Right kidney (tissue), 1 donor: Measurements from ENCODE around the gene SHISAL1.

Experiments
- DNase-seq: peaks from one replicate; pipeline ENCODE4 v3.0.0-alpha.2; 2016

SHISAL1 gene

DNA sequence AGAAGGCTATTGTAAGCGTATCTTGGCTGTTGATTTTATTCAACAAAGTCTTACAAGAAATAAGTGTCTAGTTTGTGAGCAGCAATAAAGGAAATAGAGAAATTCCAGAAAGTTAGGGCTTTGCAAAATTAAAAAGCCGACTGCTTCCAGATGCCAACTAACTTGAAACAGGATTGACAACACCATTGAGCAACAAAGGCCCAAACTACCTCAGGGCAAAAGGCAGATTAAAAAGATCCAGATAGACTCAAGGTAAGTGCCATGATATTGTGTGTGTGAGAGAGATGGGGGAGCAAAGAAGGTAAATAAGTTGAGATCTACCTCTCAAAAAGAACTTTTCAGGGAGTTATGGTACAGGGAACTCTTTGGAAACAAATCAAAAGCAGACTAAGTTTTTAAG lies 82.9 kb downstream of the SHISAL1 start:
- no peak for DNase-seq

DNA sequence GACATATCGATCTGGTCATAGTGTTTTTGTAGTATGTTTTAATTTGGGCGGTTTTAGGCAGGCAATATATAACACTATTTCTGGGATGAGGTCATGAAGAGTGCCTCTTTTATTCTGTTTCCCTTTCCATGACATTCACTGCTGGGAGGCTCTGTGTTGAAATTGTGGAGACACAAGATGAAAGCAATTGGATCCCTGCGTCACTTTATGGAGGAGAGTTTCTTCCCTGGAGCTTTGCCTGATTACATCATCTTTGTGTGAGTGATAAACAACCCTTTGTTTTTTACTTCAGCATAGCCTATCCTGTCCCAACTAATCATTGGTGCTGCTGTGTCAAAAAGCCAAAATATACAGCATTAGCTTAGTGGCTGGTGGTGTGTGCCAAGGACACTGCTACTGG lies 83.4 kb downstream of the SHISAL1 start:
- no peak for DNase-seq

DNA sequence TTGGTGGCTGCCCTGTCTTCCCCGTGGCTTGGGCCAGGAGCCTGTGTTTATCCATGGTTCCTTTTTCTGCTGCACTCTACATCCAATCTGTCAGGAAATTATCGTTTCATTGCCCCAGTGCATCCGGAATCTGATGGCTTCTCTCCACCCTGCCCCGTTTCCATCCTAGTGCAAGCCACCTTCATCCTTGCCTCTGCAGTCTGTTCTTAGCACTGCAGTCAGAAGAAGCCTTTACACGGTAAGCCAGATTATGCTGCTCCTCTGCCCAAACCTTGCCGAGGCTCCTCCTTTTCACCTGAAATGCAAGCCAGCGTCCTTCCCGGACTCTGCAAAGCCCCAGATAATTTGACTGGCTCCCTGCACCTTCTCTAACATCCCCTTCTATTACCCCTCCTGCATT lies 86.9 kb downstream of the SHISAL1 start:
- no peak for DNase-seq

DNA sequence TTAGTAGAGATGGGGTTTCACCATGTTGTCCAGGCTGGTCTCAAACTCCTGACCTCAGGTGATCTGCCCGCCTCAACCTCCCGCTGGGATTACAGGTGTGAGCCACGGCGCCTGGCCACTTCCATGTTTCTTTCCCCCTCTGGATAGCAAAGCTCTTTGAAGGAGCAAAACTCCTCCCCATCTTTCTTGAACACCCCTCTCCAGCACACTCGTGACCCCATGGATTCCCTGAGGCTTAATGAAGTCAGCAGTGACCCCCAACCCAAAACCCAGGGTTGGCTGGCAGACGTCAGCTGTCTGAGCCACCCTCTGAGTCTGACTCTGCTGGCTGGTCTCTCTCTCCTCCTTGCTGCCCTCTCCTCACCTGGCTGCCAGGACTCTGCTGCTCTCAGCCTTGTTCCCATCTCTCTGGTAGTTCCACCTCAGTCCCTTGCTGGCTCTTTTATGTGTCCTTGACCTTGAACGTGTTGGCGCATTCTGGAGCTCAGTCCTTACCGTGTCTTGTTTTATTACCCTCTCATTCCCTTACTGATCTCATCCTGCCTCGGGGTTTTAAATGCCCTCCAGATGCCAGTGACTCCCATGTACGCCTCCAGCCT lies 87.6 kb downstream of the SHISAL1 start:
- no peak for DNase-seq

DNA sequence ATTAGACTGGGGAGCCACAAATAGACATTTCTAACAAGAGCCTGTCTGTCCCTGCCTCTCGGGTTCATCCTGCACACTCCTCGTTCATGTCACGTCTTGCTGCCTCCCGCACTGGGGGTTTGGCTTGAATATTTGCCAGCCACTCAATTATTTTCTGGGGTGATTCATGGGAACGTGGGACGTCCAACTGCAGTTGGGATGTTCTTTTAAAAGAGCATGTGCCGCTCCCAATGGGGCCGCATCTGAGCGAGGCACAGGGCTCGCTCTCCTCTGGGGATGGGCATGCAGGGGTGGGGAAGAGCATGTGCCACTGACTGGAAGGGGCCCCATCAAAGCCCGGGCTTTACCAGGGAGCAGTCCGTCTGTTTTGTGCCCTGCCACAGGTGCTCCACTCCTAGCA lies 88.6 kb downstream of the SHISAL1 start:
- no peak for DNase-seq

DNA sequence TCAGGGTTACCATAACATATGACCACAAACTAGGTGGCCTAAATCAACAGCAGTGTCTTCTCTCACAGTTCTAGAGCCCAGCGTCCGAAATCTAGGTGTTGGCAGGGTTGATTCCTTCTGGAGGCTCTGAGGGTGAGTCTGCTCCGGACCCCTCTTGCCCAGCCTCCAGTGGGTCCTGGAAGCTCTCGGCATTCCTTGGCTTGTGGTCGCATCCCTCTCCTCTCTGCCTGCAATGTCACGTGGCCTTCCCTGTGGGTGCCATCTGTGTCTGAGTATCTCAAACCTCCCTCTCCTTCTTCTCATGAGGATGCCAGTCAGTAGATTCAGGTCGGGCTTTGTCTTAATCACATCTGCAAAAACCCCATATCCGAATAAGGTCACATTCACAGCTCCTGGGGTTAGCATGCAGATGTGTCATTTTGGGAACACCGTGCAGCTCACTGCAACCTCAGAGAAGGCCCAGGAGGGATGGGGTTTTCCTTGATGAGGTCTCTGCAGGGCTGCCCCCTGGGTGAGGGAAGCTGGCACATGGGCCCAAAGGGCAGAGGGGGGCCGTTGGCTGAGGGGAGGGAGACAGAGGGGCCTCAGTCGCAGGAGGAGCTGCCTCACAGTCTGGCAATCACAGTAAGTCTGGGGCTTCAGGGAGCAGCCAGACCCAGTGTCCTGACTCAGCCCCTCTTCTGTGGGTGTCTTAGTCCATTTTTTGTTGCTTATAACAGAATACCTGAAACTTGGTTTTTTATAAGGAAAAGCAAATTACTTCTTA lies 90.9 kb downstream of the SHISAL1 start:
- no peak for DNase-seq

DNA sequence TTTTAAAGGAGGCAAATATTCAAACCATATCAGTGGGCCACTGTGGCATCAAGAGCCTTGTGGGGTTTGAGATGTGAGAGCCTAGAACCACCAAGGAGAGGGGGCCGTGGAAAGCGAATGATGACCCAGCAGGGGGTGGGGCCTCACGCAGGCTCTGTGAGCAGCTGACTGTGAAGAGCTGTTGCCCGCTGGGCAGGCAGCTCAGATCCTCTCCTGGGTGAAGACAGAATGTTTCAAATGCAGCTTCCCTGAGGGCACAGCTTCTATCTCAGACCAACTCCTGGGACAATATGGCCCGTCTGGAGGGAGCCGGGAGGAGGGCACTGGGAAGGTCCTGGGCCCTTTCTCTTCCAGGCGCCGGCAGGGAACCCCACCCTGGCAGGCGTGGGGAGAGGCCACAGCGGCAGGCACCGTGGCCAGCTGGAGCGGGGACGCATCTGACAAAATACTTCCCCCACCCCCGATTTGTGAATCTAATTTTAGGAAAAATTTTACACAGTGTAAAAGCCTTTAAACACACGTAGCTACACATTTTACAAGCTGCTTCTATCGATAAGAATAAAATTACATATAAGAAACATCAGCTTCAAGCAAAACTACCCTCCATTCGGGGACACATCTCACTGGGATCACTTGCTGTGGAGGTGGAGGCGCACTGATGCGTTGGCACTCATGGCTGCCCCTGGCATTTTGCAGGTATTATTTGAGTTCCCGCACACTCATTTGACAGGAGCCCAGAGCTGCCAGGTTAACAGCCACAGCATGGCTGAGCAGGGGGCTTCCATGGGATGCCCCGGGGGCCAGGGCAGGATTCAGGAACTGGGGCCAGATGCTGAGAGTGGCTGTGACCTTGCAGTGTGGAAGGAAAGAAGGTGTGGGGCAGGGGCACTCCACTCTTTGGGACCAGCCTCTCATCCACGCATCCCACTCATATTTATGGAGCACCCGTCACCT lies 91.7 kb downstream of the SHISAL1 start:
- no peak for DNase-seq

DNA sequence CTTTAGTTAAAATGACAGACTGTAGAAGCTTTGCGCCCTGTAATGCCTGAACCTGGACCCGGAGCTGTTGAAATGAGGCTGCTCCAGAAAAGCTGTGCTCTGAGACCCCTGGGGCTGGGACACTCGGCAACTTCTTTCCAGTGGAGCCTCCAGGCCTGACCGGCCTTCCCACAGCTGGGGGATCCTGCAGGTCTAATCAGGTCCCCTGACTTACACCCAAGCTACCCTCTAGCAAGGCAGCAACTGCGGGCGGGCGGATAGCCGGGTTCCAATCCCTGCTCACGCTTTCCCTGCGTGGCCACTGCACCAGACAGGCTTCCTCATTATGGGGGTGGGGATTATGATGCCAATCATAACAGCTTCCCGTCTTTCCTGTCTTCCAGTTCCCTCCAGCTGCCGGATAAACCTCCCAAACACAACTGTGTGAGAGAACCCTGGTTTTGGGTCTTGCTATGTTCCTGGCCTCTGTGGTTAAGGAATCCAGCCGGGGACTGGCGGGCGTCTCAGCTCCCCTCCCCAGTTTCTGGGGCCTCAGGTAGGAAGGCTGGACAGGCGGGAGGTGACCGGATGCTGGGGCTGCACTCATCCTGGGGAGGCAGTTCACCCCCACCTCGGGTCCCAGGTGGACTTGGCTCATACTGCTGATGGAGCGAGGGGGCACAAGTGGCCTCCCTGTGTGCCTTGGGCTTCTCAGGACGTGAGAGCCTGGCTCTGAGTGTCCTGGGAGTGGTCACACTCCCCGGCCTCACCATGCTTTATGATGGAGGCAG lies 93.5 kb downstream of the SHISAL1 start:
- DNase-seq, result no peak

DNA sequence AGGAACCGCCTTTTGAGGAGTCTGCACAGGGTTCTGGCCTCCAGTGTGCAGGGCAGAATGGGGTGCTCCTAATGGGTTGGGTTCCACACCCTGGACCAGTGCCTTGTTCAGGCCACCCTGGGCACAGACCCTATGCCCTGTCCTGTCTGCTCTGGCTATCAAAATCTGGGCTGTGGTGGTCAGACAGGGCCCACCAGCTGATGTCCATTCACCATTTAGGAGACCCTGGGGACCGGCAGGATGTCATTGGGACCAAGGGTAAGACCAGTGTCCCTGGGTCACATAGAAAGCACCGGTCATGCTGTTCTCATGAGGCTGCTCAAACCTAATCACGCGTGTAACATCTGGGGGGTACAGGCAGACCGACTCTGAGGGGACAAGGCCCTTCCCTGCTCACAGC lies 94.7 kb downstream of the SHISAL1 start:
- DNase-seq, result no peak

DNA sequence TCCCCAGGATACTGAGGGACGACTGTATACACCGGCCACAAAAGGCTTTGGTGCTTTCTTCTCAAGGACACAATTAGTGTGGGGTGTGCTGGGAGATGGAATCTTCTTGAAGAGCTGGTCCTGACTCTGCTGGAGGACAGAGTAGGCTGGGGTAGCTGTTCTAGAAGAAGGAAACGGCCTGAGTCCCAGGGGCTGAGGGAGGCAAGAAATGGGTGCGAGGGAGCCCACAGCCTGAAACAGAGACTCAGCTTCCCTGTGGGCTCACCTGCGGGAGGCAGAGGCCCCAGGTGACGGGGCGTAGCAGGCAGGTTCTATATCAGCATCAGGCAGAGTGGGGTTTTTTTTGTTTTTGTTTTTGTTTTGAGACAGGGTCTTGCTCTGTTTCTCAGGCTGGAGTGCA lies 95.4 kb downstream of the SHISAL1 start:
- DNase-seq, result no peak

DNA sequence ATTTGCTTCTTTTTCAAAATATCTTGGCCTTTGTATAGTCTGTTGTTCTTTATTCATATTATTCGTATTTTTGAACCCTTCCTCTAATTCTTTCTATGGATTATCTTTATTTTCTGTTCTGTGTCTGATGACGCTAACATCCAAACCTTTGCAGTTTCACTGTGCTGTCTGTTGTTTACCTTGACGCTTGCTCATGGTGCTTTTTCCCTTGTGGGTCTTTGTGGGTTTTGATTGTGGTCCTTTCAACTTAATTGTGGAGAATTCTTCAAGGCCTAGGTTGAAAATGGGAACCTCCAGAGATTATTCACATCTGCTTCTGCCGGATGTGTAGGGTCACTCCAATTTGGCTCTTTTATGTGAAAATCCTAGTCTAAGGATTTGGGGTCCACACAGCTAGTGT lies 97.5 kb downstream of the SHISAL1 start:
- no peak for DNase-seq

DNA sequence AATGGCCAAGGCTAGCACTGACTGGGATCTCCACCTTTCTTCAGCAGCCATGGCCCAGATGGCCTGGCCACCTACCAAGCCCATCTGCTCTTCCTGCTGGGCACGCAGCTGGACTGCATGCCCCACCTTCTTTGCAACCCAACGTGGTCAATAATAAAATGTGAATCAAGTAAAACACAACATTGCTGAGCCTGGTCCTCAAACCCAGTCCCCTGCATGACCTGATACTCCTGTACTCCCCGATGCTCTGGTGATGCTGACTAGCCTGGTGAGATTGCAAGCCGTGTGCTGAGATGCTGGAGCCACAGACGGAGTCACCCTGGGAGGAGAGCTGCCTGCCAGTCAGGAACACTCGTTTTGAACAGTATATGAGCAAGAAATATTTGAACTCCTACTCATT lies 98.0 kb downstream of the SHISAL1 start:
- no peak for DNase-seq

DNA sequence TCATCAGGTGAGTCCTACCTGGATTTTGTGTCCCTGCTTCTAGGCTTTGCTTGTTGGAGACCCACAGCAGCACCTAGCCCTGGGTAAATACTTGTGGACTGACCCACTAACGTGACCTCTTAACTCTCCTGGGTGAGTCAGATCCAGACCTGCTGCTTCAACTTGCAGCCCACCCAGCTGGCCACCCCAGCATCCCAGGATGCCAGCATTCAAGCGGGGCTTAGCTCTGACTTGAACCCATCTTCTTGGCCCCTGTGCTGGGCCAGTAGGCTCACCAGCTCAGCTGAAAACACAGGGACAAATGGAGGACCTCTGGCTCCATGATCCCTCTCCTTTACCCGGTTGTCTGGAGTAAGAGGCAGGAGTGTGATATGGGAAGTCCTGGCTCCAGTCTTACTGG lies 98.6 kb downstream of the SHISAL1 start:
- no peak for DNase-seq

DNA sequence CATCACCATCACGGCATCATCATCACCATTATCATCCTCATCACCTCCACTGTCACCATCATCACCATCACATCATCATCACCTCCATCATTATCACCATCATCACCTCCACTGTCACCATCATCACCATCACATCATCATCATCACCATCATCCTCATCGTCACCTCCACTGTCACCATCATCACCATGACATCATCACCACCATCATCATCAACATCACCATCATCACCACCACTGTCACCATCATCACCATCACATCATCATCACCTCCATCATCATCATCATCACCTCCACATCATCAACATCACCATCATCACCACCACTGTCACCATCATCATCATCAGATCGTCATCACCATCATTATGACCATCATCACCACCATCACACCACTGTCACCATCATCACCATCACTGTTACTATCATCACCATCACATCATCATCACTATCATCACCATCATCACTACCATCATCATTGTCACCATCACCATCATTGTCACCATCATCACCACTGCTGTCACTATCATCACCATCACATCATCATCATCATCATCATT lies 99.2 kb downstream of the SHISAL1 start:
- no peak for DNase-seq

DNA sequence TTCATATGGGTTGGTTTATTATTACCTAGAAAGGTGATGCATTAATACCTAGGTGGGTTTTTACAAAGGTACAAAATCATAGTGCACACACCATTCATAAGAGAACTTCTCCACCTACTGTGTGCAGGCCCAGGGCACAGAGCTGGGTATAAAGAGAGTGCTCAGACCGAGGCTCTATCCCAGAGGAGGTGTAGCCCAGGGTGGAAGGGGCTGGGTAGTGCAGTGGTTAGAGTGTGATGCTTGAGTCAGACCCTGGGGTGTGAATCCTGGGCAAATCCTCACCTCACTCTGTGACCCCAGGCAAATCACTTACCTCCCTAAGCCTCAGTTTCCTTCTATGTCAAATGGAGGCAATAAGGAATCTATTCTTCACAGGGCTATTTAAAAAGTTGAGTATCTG lies 99.8 kb downstream of the SHISAL1 start:
- DNase-seq, result no peak

DNA sequence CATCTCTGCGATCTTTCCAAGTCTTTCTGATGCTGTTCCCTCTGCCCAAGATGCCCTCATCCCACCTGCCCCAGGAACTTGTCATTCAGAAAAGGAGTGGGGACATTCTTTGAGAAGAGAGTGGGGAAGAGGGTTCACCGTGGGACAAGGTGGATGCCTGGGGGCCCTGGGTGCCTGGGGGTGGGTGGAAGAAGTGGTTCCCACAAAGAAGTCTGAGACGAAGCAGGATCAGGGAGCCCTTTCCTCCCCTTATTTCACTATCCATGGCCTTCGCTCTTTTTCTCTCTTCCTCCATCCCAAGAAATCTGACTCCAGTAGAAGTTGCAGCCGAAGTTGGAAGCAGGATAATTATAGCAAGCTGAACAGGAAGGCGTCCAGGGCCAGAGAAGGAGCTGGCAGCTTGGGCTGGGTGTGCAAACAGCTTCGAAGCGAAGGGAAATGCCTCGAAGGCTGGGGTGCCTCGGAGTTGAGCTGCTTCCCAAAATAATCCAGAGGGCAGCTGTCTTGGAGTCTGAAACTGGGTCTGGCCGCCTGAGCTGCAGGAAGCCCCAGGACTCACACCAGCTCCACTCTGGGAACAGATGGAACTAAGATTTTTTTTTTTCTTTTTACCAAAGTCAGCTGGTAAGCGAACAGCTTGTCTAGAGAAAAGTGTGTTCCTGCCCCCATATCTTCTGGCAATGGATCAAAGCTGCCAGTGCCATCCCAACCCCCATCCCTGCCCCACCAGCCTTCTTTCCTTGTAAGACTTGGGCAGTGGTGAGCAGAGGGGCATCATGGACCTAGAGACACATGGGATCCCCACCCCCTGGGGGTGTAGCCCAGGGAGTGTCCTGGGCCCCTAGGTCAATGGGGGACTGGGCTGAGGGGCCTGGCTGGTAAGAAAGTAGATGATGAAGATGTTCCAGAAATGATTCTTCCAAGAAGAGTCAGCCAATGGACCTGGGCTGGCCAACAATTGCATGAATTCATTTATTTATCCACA lies 100.5 kb downstream of the SHISAL1 start:
- no peak for DNase-seq

DNA sequence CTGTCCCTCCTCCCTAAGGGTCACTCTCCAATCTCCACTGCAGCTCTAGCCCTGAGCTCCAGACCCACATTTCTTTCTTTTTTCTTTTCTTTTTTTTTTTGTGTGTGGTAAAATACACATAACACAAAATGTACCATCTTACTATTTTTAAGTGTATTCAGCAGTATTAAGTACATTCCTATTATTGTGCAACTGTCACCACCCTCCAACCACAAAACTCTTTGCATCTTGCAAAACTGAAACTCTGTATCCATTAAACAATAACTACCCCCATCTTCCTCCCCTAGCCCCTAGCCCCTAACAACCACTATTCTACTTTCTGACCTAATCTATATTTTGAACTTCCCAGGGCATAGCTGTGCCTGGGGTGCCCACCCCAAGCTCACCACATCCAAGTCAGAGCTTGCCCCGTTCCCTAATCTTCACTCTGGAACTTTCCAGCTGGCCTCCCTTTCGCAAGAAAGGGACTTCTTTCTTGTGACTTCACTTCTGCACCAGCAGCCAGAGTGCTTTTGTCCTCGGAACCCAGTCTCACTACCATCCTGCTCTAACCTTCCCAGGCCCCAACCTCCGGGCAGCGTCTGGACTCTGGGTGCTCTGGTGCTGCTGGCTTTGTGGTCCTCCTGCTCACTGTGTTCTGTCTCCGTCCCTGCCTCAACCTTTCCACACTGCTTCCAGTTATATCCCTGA lies 101.3 kb downstream of the SHISAL1 start:
- no peak for DNase-seq

DNA sequence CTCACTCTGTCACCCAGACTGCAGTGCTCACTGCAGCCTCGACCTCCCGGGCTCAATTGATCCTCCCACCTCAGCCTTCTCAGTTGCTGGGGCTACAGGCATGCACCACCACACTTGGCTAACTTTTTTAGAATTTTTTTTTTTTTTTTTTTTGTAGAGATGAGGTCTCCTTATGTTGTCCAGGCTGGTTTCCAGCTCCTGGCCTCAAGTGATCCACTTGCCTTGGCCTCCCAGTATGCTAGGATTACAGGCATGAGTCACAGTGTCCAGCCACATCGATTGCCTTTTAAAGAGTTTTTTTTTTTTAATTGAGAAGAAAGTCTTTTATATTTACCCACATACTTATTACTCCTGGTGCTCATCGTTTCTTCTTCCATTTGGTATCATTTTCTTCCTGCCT lies 102.0 kb downstream of the SHISAL1 start:
- no peak for DNase-seq

DNA sequence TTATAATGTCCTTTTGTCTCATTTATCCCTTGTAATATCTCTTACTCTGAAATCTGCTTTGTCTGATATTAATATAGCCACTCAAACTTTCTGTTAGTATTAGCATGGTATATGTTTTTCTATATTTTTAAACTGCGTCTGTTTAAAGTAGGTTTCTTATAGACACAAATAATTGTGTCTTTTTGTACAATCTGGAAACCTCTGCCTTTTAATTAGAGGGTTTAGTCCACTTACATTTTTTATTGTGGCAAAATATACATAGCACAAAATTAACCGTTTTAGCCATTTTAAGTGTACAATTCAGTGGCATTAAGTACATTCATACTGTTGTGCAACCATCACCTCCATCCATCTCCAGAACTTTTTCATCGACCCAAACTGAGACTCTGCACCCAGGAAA lies 103.4 kb downstream of the SHISAL1 start:
- no peak for DNase-seq

DNA sequence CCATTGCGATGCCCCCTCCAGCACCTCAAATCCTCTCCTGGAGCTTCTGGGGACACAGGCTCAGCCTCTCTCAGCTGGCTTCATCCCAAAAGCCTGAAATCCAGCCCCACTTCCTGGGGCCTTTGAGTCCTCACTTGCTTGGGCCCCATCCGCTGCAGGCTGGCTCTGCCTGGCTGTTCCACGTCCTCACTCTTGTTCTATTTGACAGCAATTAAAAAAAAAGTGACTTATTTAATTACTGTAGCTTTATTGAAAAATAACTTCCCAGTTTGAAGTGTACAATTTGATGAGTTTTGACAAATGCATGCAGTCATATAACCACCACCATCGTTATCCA lies 104.8 kb downstream of the SHISAL1 start:
- DNase-seq, result no peak
